SIG-M5 treated with dmso at 0.1 percent for 504 hours (cell line): ENCODE data around the gene SAP30L.

Source experiments
- DNase-seq: peaks from one replicate; lab custom pipeline; 2025; ENCODE audit not compliant: unreplicated experiment; lab: John Stamatoyannopoulos, UW

SAP30L gene

GRCh38 chr5:154418344-154418820 lies 27.4 kb upstream of the SAP30L start:
- no peak for DNase-seq

GRCh38 chr5:154419236-154419635 lies 26.6 kb upstream of the SAP30L start:
- no peak for DNase-seq

DNA sequence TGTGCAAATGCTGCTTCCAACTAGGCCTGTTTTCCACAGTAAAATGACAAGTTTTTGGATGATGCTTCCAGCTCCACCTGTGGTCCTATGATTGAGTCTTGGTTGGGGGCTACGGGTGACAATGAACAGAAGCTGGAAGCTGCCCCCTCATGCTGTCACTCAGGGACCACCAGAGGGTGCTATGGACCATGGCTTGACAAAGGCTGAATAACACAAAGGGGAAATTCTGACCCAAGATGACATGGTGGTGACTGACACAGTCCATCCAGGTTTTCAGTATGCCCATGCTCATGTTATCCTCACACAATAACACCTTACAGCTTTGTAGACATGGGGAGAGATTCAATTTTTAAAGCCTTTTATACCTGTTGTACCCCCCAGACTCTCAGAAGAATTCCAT lies 23.9 kb upstream of the SAP30L start:
- DNase-seq = peak; percentile 8

GRCh38 chr5:154422298-154422697 lies 23.5 kb upstream of the SAP30L start:
- no peak for DNase-seq

- no peak for DNase-seq
Measured at GRCh38 chr5:154428208-154428607, 17.6 kb upstream of the SAP30L start.

DNA sequence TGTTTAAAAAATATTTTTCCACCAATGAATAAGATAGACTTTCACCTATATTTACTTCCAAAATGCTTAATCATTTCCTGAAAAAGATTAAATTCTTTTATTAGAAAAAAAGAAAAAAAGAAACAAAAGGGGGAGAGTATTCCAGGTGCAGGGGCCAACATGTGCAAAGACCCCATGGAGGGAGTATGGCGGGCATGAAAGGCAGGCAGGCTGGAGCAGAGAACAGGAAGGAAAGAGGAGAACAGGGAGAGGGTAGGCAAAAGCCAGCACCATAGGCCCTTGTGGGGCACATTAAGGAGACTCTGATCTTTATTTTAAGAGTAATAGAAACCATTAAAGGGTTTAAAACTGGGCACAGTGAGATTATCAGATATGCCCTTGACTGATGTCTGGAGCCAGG lies 16.5 kb upstream of the SAP30L start:
- no peak for DNase-seq

- no peak for DNase-seq
Measured at GRCh38 chr5:154430466-154430865, 15.3 kb upstream of the SAP30L start.

- no peak for DNase-seq
Measured at GRCh38 chr5:154430961-154431630, 14.7 kb upstream of the SAP30L start.

DNA sequence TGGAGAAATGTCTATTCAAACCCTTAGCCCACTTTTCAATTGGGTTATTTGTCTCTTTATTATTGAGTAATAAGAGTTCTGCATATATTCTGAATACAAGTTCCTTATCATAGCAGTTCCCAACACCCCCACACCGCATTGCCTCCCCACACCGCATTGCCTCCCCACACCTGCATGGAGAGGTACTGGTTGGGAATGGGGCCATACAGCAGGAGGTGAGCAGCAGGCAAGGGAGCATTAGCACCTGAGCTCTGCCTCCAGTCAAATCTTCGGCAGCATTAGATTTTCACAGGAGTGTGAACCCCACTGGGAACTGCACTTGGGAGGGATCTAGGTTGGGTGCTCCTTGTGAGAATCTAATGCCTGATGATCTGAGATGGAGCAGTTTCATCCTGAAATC lies 10.6 kb upstream of the SAP30L start:
- DNase-seq = no peak

GRCh38 chr5:154437281-154437965 lies 8.4 kb upstream of the SAP30L start:
- DNase-seq = no peak

GRCh38 chr5:154440540-154440939 lies 5.3 kb upstream of the SAP30L start:
- DNase-seq = no peak

DNA sequence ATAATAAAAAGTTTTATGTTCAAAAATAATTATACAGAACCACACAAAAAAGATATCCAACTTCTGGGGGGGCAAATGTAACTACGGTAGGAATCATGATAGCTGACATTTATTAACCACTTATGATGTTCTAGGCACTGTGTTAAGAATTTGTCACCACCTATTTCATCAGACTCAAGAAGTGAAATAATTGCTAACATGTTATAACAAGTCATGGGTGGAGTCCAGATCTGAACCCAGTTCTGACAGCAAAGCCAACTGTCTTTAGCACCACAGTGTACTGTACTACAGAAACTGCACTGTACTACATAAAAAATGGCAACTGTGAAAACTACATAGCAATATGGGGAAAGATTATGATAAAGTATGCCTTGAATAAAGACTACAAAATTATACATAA lies 3.0 kb upstream of the SAP30L start:
- no peak for DNase-seq

DNA sequence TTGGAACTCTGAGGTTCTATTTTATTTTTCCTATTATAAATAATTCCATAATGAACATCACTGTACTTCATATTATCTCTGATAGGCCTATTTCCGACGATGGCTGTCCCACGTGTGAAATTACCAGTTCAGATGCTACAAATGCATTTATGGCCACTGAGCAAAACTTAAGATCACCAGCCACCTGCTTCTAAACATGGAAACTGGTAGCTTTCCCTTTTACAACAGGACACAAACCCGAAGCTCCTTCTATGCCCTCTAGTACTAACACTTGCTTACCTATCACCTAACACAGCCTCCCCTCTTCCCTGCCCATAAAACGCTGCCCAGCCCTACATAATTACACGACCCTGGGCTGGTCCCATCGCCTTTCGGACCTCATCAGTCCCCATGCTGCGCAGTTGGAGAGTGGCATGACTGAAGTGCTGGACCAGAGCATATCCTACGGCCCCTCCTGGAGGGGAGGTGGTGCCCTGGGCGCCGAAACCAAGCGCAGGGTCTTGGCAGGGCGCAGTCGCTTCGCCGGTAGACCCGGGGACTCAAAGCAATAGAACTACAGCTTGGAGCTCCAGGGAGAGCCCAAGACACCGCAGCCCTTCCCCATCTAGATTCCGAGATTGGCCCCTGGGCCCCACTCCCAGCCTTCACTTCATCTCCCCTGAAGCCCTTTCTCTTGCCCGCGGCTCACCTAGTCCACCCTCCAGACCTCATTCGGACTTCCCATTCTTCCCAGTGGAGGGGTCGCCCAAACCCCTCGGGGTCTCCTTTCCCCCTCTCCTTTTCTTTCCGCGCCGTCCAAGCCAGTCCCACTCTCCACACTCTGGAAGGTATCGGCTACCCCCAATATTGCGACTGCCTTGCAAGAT lies 1.0 kb upstream of the SAP30L start:
- no peak for DNase-seq

DNA sequence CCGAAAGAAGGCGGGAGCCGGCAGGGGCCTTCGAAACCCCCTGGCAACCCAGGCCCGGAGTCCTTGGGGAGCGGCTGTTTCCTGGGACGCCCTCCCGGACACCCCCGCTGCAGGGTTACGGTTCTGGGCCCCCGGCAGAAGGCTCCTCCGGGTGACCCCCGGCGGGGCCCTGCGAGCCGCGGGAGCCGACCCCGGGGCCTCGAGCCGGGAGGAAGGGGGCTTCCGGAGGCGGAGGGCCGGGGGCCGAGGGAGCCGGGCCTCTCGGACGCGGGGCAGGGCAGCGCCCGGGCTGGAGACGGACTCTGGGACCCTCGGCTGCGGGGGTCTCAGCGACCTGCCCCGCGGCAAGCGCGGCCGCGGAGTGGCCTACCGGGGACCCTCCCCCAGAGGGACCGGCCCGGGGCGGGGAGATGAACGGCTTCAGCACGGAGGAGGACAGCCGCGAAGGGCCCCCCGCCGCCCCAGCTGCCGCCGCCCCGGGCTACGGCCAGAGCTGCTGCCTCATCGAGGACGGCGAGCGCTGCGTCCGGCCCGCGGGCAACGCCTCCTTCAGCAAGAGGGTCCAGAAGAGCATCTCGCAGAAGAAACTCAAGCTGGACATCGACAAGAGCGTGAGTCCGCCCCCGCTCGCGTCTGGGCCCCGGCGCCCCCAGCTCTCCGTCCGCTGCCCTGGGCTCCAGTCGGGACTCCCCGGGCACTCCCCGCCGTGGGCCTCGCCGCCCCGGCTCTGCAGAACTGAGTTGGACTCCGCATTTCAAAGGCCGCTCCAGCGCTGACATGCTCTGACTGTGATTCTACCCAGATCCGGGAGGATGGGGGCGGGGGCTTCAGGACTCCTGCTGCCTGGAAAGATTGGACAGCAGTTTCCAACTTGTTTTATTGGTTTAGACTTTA lies 645 bp downstream of the SAP30L start:
- DNase-seq = no peak

GRCh38 chr5:154447089-154447725 lies 1.4 kb downstream of the SAP30L start:
- DNase-seq = peak; percentile 33

- no peak for DNase-seq
Measured at GRCh38 chr5:154449786-154450185, 4.0 kb downstream of the SAP30L start.

GRCh38 chr5:154451957-154452356 lies 6.2 kb downstream of the SAP30L start:
- no peak for DNase-seq

DNA sequence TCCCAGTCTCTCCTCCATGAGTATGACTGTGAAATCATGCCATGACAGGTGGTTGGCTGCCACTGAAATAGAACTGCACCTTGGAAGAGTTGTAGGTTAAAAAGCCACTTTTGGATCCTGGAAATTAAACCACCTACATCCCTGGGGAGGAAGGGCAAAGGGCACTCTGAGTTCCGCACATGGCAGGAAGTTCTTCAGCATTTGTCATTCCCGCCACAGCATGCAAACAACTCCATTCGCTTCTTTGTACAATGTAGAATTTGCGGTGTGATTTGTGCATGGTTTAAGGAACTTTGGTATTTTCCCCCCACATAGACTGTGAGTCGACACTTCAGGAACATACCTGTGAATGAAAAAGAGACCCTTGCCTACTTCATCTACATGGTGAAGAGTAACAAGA lies 9.8 kb downstream of the SAP30L start:
- no peak for DNase-seq

DNA sequence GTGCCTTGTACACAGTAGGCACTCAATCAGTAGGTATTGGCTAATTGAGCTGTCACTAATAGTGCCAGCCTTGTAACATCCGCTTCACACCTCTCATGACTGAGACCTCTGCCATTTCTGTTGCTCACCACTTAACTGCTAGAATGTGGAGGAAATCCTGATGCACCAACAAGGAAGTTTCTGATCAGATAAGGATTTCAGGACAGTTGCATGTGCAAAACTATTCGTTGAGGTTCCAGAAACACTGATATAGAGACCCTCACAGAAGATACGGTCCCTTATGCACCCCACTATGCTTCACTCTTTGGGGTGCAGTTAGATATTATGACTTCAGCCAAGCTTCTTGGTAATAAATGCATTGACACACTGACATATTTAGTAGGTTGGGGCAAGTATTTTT lies 10.7 kb downstream of the SAP30L start:
- DNase-seq = no peak

DNA sequence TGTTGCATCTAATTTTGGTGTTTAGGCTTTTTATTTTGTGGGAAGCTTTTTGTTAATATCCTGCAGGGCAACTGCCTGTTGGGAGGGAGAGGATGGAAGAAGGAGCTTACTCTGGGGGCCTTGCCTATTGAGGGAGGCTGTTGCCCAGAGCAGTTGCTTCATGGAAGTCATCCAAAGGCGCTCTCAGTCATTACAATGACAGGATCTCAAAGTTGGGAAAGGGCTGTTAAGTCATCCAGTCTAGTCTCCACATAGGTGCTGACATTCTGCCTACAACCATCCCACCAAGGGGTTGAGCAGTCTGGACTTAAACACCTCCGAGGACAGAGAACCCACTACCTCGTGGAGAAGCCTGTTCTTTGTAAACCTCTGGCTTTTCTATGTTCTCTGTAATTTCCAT lies 13.2 kb downstream of the SAP30L start:
- no peak for DNase-seq
